Measurements from ENCODE around the gene FAR1. TPM values are rescaled to one million over a fixed set of nuclear protein-coding genes. Genes with fewer than 3 reads are reported as not detected.

FAR1 gene
- total RNA-seq, 4 donors from 2014 or later, result 29.3 to 50.3 (median 35.0) TPM

DNA sequence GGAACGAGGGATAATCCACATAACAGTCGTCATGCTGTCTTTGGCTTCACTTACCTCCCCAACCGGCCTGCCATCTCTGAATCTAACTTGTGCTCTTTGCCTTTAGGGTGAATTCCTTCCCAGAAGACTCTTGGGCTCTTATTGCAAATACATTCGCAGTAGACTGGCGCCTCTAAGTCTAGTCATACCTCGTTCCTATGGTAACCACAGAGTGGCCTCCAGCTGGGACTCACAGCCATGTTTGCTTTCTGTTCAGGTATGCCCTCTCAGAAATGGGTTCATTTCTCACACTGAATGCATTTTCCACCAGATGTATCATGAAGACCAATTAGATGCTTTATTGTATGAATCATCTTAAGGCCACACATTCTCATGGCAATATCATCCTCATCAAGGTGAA, 112.7 kb downstream of the FAR1 start:
- Histone ChIP-seq H3K27me3 (peaks cover 0 to 20% (median 0%) of the 10 kb centered on the region in 4 donors), H3K27ac (replicated peaks in 1 of 4) (no peak overlapping the region), H3K4me1 (no peaks in the 10 kb centered on the region), H3K4me3 (no peak overlapping the region), H3K36me3 (no peaks in the 10 kb centered on the region), H3K9me3 (no peaks in the 10 kb centered on the region)
- TF ChIP-seq POLR2AphosphoS5 (IDR thresholded peaks at IDR 0.05), result no peak
- TF ChIP-seq, protein P1, sequence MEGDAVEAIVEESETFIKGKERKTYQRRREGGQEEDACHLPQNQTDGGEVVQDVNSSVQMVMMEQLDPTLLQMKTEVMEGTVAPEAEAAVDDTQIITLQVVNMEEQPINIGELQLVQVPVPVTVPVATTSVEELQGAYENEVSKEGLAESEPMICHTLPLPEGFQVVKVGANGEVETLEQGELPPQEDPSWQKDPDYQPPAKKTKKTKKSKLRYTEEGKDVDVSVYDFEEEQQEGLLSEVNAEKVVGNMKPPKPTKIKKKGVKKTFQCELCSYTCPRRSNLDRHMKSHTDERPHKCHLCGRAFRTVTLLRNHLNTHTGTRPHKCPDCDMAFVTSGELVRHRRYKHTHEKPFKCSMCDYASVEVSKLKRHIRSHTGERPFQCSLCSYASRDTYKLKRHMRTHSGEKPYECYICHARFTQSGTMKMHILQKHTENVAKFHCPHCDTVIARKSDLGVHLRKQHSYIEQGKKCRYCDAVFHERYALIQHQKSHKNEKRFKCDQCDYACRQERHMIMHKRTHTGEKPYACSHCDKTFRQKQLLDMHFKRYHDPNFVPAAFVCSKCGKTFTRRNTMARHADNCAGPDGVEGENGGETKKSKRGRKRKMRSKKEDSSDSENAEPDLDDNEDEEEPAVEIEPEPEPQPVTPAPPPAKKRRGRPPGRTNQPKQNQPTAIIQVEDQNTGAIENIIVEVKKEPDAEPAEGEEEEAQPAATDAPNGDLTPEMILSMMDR (IDR thresholded peaks at IDR 0.05), result no peak
- 79% methylated on average over 6 of the region's 6 CpGs for WGBS
- intact Hi-C loops (cut with DNase I), result no loop called here
- no peak for DNase-seq (ENCODE audit: extremely low spot score)

Small RNAs within 50 kb of the gene (small RNA-seq; reads per million reads assigned to genes)
- gene AC013828.1, result 0 reads per million in 3 donors
- gene RF00019, result 0 reads per million in 3 donors
- gene RPL39P26, result 0 reads per million in 3 donors

Other genes starting within 250 kb of the FAR1 start
- 10 to 100 TPM; 33.4 to 59.8 (median 48.7) TPM for gene BTBD10, start 205.4 kb upstream of the FAR1 start, total RNA-seq
- gene PTH, start 172.7 kb upstream of the FAR1 start, total RNA-seq, result not detected

Measured in esophagus muscularis mucosa (tissue), 4 donors.